HG02642 (cell line): ENCODE measurements around the gene STK32B.
"Not testable (repeated sequence)": the region's sequence is repeated elsewhere in the genome, so short reads cannot be mapped to it uniquely, and the experiment has no call there.

Experiments used
- ATAC-seq: cut with Tn5 transposase; IDR thresholded peaks from one replicate; pipeline ENCODE4 v1.9.1; 2021; ENCODE audit warnings: mild to moderate bottlenecking; ENCODE audit not compliant: unreplicated experiment, poor library complexity

STK32B gene

GRCh38 chr4:5237086-5237660, 185.9 kb downstream of the STK32B start:
- no peak for ATAC-seq

DNA sequence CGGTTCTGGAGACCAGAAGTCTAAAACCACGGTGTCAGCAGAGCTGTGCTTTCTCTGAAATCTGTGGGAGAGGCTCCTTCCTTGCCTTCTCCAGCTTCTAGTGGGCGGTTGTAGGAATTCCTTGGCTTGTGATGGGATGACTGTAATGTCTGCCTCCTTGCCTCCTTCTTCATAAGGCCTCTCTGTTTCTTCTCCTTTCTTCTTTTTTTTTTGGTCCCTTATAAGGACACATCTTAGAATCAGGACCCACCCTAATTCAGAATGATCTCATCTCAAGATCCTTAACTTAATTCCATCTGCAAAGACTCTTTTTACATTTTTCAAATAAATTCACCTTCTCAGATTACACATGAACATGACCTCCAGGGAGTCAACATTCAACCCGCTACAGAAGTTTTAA, 186.9 kb downstream of the STK32B start:
- ATAC-seq = no peak

DNA sequence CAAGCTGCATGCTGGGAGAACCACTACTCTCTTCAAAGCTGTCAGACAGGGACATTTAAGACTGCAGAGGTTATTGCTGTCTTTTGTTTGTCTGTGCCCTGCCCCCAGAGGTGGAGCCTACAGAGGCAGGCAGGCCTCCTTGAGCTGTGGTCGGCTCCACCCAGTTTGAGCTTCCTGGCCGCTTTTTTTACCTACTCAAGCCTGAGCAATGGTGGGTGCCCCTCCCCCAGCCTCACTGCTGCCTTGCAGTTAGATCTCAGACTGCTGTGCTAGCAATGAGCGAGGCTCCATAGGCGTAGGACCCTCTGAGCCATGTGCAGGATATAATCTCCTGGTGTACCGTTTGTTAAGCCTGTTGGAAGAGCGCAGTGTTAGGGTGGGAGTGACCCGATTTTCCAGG, 195.8 kb downstream of the STK32B start:
- ATAC-seq = not testable (repeated sequence)

- no peak for ATAC-seq
These were observed 196.5 kb downstream of the STK32B start for GRCh38 chr4:5247735-5248134.

DNA sequence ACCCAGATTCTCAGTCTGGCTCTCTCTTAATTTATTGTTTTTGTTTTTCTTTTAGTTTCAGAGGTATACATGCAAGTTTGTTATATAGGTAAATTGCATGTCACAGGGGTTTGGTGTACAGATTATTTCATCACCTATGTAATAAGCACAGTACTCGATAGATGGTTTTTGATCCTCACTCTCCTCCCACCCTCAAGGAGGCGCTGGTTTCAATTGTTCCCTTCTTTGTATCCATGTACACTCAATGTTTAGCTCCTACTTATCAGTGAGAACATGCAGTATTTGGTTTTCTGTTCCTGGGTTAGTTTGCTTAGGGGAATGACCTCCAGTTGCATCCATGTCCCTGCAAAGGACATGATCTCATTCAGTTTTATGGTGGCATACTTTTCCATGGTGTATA, 198.4 kb downstream of the STK32B start:
- no peak for ATAC-seq

DNA sequence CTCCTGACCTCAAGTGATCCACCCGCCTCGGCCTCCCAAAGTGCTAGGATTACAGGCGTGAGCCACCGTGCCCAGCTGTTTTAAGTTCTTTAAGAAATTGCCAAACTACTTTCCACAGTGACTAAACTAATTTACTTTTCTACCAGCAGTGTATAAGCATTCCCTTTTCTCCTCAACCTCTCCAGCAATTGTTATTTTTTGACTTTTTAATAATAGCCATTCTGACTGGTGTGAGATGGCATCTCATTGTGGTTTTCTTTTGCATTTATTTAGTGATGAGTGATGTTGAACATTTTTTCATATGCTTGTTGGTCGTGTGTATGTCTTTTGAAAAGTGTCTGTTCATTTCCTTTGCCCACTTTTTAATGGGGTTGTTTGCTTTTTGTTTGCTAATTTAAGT, 199.3 kb downstream of the STK32B start:
- not testable (repeated sequence) for ATAC-seq

GRCh38 chr4:5256421-5256820, 205.1 kb downstream of the STK32B start:
- ATAC-seq = no peak

GRCh38 chr4:5257086-5257485, 205.8 kb downstream of the STK32B start:
- no peak for ATAC-seq

GRCh38 chr4:5259471-5259870, 208.2 kb downstream of the STK32B start:
- ATAC-seq = no peak

DNA sequence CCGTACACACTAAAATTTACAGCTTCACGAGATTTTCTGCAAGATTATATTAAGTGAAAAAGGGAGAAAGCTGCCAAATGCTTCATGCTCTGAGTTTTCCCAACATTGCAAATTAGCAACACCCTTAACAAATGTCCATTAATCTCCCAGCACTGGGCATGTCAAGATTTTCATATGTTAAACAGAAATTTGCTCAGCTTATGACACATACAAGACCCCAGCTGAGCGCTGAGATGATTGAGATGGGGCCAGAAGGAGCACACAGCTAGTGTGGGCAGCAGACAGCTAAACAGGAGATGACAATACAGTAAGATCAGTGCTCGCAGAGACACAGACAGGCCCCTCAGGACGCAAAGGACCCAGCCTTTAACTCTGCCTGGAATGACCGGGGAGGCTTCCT, 208.8 kb downstream of the STK32B start:
- no peak for ATAC-seq

- ATAC-seq = no peak
These were observed 210.6 kb downstream of the STK32B start for GRCh38 chr4:5261866-5262265.

- no peak for ATAC-seq
These were observed 215.7 kb downstream of the STK32B start for GRCh38 chr4:5266991-5267390.

GRCh38 chr4:5267408-5267807, 216.1 kb downstream of the STK32B start:
- ATAC-seq = no peak

DNA sequence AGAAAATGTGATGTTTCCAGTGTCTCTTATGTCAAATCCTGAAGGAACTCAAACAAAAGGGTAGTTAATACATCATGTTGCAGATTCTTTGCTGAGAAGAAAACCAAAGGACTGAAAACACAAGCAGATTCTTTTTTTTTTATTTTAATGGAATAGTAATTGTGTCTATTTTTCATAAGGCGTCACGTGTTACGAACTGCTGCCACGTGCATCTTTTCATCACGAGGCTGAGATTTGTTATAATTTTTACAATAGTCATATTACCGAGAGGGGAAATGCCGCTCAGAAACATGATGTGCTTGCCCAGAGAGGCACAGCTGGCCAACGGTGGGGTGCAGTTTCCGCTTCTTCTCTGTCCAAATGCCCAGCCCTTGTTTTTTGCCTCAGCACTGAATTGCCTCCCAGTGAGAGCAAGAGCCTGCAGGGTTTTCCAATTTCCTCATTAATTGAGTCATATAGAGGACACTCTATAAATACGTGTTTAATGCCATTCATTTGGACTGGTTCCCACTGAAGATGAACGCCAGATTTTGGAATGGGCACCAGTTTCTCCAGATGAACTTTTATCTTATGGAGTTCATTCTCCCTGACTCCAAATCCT, 225.3 kb downstream of the STK32B start:
- ATAC-seq = no peak

GRCh38 chr4:5277079-5277478, 225.8 kb downstream of the STK32B start:
- no peak for ATAC-seq

DNA sequence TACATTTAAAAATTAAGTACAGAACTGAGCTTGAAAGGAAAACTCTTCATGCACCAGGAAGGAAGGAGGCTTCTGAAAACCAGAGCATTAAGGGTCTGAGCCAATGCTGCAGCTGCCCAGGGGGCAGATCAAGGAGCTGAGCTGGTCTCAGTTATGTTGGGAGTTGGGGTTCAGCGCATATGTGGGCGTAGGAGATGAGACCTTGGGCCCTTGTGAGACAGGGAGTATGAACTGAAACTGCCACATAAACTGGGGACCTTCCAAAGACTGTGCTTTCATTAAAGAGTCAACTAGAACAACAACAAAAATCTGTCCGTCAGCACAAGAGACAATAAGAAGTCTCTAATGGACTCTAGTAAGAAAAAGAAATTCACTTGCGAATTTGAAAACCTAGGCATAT, 226.9 kb downstream of the STK32B start:
- no peak for ATAC-seq

- ATAC-seq = not testable (repeated sequence)
These were observed 228.8 kb downstream of the STK32B start for GRCh38 chr4:5280069-5280468.

DNA sequence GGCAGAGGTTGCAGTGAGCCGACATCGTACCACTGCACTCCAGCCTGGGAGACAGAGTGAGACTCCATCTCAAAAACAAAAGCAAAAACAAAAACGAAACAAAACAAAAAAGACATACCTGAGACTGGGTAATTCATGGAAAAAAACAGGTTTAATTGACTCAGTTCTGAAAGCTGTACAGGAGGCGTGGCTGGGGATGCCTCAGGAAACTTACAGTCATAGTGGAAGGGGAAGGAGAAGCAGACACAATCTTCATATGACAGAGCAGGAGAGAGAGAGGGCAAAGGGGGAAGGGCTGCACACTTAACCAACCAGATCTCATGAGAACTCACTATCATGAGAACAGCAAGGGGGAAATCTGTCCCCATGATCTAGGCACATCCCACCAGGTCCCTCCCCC, 229.5 kb downstream of the STK32B start:
- no peak for ATAC-seq

DNA sequence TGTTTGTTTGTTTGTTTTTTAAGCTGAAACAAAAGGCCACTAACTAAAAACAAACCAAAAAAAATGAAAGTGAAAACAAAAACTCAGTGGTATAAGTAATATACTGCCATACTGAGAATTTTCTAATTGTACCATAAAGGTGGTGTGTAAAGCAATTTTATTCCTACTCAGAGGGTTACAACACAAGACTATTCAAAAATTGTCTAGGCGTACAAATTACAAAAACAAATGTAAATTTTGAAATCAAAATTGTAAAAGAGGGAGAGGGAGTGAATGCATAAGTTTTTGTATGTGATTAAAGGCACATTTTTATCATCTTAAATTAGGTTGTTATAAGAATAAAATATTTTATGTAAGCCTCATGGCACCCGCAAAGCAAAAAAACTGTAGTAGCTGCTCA, 232.6 kb downstream of the STK32B start:
- no peak for ATAC-seq

DNA sequence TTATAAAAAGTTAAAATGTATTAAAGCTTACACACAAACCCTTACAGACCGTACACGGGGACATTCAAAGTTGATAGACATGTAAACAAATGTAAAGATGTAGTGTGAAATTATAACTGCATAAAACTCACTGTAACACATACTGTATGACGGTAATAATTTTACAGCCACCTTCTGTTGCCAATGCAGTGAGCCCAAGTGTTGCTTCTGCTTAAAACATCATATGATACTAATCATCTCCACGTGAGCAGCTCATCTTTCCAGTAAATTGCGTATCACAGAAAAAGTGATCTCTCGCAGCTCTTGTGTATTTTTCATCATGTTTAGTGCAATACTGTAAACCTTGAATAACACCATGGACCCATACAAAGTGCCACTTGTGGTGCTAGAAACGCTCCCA, 233.2 kb downstream of the STK32B start:
- no peak for ATAC-seq

DNA sequence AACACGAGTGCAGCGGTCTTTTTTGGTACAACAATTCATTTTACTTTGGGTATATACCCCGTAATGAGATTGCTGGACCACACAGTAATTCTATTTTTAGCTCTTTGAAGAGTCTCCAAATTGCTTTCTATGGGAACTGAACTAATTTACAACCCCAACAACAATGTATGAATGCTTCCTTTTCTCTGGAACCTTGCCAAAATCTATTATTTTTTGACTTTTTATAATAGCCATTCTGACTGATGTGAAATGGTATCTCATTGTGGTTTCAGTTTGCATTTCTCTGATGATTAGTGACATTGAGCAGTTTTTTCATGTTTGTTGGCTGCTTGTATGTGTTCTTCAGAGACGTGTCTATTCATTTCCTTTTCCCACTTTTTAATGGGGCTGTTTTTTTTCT, 240.8 kb downstream of the STK32B start:
- ATAC-seq = no peak

- not testable (repeated sequence) for ATAC-seq
These were observed 246.9 kb downstream of the STK32B start for GRCh38 chr4:5298000-5298787.
